Islet precursor cell (in vitro differentiated cells): Measurements from ENCODE around the gene SMARCC1.

ENCODE experiments used
- DNase-seq: peaks from one replicate; pipeline ENCODE4 v3.0.0-alpha.2; 2018

SMARCC1 gene

GRCh38 chr3:47581422-47581821 lies 200.3 kb downstream of the SMARCC1 start:
- no peak for DNase-seq

DNA sequence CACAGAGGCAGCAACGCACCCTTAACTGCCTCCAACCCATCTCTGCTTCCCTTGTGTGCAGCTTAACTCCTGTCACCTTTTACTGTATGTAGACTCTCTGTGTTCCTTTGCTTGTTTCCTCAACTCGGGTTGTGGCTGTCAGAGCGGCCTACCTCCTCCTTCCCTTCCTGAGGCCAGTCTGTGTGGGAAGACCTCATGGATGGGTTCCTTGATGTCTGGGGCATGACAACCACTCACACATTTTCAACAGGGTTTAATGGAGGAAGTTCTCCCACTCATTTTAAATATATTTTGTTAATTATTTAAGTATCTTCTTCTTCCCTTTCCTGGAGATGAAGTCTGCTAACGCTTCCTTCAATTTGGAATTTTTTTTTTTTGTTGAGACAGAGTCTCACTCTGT lies 201.2 kb downstream of the SMARCC1 start:
- no peak for DNase-seq

- DNase-seq, result no peak
Measured at GRCh38 chr3:47579875-47580274, 201.8 kb downstream of the SMARCC1 start.

GRCh38 chr3:47578691-47579632 lies 202.7 kb downstream of the SMARCC1 start, which contains the start of gene CSPG5:
CSPG5 (minus strand) TSS chr3:47578865; CDS start chr3:47578693, 172 bp downstream.
- DNase-seq, result peak; percentile 64

- peak; percentile 83 for DNase-seq
Measured at GRCh38 chr3:47578119-47578632, 203.5 kb downstream of the SMARCC1 start.

DNA sequence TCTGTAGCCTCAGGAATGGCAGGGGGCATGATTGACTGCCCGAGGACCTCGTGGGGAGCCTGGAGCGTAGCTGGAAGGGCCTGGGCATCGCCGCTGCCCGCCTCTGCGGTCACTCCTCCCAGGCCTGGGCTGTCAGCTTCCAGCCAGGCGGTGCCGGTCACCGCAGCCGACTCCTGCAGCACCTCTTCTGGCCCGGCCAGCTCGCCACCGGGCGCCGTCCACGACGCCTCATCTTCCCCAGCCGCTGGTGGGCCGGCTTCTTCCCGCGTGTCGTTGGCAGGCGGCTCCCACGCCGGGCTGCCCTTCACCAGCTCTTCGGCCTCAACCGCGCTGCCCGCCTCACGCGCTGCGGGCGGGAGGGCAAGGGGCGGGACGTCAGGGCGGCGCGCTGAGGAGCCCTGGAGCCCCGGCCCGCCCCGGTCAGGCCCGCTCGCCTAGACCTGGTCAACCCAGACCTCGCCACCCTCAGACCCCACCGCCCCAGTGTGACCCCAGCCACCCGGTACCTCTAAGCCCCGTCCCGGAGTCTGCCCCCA lies 204.0 kb downstream of the SMARCC1 start:
- no peak for DNase-seq

DNA sequence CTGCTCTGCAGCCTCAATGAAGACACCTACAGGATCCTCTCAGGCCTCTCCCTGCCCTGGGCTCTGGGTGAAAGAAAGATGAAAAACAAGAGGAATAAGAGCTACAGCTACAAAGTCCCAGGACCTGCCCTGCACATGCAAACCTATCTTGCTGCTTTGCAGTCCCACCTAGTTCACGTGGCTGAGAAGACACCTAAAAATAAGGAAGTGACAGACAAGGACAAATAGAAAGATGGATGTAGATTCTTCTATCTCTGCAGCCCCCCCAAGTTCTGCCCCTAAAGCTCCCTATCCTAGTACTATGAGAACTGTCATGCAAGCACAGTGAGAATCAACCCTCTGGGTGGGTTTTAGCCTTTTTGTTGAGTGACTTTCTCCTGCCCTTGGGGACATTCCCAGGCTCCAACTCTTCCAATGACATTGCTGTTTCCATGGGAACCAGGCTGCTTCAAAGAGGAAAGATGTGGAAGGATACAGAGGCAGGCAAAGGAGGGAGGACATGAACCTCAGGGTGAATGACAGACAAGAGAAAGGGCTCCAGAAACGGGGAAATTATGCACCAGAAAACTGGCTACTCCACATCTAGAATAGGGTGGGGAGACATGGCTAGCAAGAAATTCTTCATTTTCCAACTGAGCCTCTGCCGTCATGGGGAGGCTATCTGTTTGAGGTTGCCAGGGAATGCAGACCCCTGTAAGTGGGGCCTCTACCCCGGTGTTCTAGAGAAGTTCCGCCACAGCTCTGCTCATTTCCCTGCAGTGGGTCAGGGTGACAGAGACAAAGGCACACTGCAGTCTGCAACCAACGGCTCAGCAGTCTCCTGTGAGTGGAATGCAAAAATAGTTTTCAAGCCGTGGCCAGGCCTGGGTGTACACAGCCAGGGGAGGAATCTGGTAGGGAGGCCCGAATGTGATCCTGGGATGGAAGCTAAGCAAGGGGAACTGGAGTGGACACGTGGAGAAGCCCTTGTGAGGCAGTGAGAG lies 208.2 kb downstream of the SMARCC1 start:
- no peak for DNase-seq

DNA sequence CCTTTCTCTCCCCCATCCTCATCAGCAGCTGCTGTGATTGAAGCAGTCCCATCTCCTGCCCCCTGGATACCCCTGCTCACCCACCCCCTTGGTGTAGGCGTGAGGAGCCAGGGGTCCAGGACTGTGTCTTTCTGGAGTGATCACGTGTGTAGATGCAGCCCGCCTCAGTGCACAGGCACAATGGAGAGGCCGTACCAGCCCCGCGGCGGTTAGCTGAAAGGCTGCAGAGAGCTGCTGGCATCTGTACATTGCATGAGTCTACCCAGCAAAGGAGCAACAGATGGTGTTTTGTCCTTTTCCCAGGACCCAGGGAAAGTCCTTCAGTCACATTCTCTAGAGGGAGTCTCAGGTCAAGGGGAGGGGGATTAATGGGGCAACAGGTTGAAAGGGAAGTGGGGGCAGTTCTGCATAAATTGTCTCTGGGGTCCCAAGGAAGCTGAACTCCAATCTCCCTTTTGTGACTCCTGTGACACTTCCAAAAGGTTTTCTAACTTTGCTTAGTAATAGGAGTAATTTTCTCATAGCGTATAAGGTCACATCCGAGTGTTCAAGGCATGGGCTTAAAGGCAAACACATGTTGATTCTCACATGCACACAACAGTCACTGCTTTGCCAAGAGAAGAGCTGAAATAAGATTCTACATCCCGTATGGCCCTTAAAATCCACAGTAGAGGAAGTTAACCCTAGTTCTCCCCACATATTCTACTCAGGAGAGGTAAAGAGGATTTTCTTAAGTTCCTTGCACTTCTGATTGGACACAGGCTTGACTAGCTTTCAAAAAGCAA lies 210.1 kb downstream of the SMARCC1 start:
- no peak for DNase-seq

GRCh38 chr3:47568901-47569300 lies 212.8 kb downstream of the SMARCC1 start:
- no peak for DNase-seq

- DNase-seq, result no peak
Measured at GRCh38 chr3:47567149-47567548, 214.5 kb downstream of the SMARCC1 start.

GRCh38 chr3:47566667-47567066 lies 215.0 kb downstream of the SMARCC1 start:
- DNase-seq, result no peak

DNA sequence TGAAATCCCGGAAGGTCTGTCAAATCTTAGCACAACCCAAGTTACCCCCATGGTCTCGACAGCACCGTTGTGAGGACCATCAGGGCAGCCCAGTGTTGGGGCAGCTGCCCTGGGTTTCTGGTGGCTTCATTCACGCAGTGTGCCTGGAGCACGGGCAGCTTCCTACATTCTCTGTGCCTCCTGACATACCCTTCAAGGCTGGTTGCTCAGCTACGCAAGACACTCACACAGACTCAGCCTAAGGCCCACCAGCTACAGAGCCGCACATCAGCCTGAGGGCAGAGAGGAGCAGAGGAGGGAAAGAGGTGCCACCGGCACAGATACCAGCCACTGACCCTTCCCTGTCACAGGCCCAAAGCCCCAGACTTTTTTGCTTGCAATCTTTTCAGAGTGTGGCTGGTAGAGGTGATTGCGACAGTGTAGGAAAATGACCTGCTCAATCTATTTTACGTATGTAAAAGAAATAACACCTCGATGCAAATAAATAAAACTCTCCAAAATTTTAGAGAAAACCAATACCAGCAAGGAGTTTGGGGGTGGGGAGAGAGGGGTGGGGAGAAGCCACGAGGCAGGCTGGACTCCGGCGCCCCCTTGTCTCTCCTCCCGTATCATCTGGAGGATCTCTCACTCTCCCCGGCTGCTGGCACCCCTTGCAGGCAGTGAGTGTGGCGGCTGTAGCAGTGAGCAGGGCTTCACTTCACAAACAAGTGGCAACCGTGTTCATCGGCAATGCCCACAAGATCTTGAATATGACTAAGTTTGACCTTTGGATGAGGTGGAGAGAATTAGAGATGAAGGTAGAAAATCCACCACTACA lies 215.8 kb downstream of the SMARCC1 start:
- no peak for DNase-seq

- no peak for DNase-seq
Measured at GRCh38 chr3:47556351-47556750, 225.3 kb downstream of the SMARCC1 start.

GRCh38 chr3:47554335-47554734 lies 227.4 kb downstream of the SMARCC1 start:
- DNase-seq, result no peak

DNA sequence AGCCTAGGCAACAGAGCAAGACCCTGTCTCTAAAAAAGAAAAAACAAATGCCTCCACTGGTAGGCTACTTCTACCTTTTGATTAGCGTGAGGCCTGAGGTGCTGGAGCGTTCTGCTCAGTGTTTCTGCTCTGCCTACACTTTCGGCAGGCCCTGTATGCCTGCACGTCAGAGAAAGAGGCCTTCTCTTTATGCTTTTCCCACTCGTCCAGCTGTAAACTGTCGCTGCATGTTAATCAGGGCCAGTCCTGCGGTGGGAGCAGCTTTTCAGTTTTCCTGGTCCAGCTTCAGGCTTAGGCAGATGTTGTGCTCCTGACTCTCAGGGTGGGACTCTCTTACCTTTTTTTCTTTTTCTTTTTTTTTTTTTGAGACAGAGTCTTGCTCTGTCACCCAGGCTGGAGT lies 228.3 kb downstream of the SMARCC1 start:
- no peak for DNase-seq

GRCh38 chr3:47542471-47543173 lies 239.1 kb downstream of the SMARCC1 start:
- peak; percentile 54 for DNase-seq

- DNase-seq, result no peak
Measured at GRCh38 chr3:47541583-47542108, 240.0 kb downstream of the SMARCC1 start.

GRCh38 chr3:47540281-47540680 lies 241.4 kb downstream of the SMARCC1 start:
- no peak for DNase-seq

- no peak for DNase-seq
Measured at GRCh38 chr3:47536967-47537366, 244.7 kb downstream of the SMARCC1 start.

GRCh38 chr3:47536221-47536891 lies 245.3 kb downstream of the SMARCC1 start:
- DNase-seq, result no peak
